WTC11 (cell line): ENCODE data around the gene PAPLN. TPM values are rescaled to one million over a fixed set of nuclear protein-coding genes. Genes with fewer than 3 reads are reported as not detected.

Source experiments
- ATAC-seq: fragments of 200-7000 bp; cut with Tn5 transposase; 2 replicates; pipeline ENCODE4 v1.10.0; 2021; ENCODE audit warnings: mild to moderate bottlenecking, moderate library complexity
- CTCF ChIA-PET: fragments of 300-600 bp; sonication (Branson Sonifier 250); formaldehyde crosslinking; loops from one replicate; lab custom pipeline; 2021; ENCODE audit warnings: antibody characterized with exemption; lab: Charles Lee
- POLR2A ChIA-PET: fragments of 350-600 bp; sonication (Branson Sonifier 250); formaldehyde crosslinking; loops from one replicate; lab custom pipeline; 2021; ENCODE audit warnings: antibody characterized with exemption; lab: Charles Lee
- DNase-seq: peaks from one replicate; pipeline ENCODE4 v3.0.0; 2021; ENCODE audit warnings: low spot score
- H3K27ac Mint-ChIP-seq: 2 replicates; pipeline ENCODE4 v1.8.0; 2021; ENCODE audit warnings: mixed read lengths
- H3K27me3 Mint-ChIP-seq: 2 replicates; pipeline ENCODE4 v1.8.0; 2021; ENCODE audit warnings: low read depth, mild to moderate bottlenecking, moderate library complexity, mixed read lengths
- H3K36me3 Mint-ChIP-seq: 2 replicates; pipeline ENCODE4 v1.8.0; 2021; ENCODE audit warnings: mixed read lengths
- H3K4me1 Mint-ChIP-seq: 2 replicates; pipeline ENCODE4 v1.8.0; 2022; ENCODE audit warnings: mixed read lengths
- H3K4me3 Mint-ChIP-seq: 2 replicates; pipeline ENCODE4 v1.8.0; 2021; ENCODE audit warnings: mild to moderate bottlenecking, moderate library complexity, mixed read lengths
- H3K9me3 Mint-ChIP-seq: 2 replicates; pipeline ENCODE4 v1.8.0; 2021; ENCODE audit warnings: mixed read lengths
- ATF2 ChIP-seq: sonication (generic); formaldehyde crosslinking; IDR thresholded peaks from 2 replicates; pipeline ENCODE4 v1.8.1; 2022; ENCODE audit warnings: low read depth, missing genetic modification reagents, borderline replicate concordance
- ATF3 ChIP-seq: sonication (generic); formaldehyde crosslinking; conservative IDR thresholded peaks from 2 replicates; pipeline ENCODE4 v1.8.1; 2022; ENCODE audit warnings: mild to moderate bottlenecking, missing genetic modification reagents
- CBFB ChIP-seq: sonication (generic); formaldehyde crosslinking; IDR thresholded peaks from 2 replicates; pipeline ENCODE4 v1.8.1; 2022; ENCODE audit warnings: mild to moderate bottlenecking, low read depth, missing genetic modification reagents
- ESRRA ChIP-seq: sonication (generic); formaldehyde crosslinking; IDR thresholded peaks from 2 replicates; pipeline ENCODE4 v1.8.1; 2022; ENCODE audit warnings: mild to moderate bottlenecking, missing genetic modification reagents, borderline replicate concordance
- GABPB1 ChIP-seq: sonication (generic); formaldehyde crosslinking; IDR thresholded peaks from 2 replicates; pipeline ENCODE4 v1.8.1; 2023; ENCODE audit warnings: mild to moderate bottlenecking, missing genetic modification reagents
- GRHL2 ChIP-seq: fragments of 250-450 bp; sonication (Bioruptor Pico); IDR thresholded peaks from 2 replicates; pipeline ENCODE4 v1.8.0; 2022; ENCODE audit warnings: mild to moderate bottlenecking, moderate library complexity; ENCODE audit not compliant: insufficient replicate concordance, severe bottlenecking
- GTF2I ChIP-seq: fragments of 250-450 bp; sonication (Bioruptor Pico); conservative IDR thresholded peaks from 2 replicates; pipeline ENCODE4 v1.4.0; 2021; ENCODE audit warnings: mild to moderate bottlenecking
- HMGA2 ChIP-seq: fragments of 250-450 bp; sonication (Bioruptor Pico); IDR thresholded peaks from 2 replicates; pipeline ENCODE4 v1.4.0; 2021; ENCODE audit warnings: mild to moderate bottlenecking, moderate library complexity
- KAT7 ChIP-seq: sonication (generic); formaldehyde crosslinking; IDR thresholded peaks from 2 replicates; pipeline ENCODE4 v1.8.1; 2023; ENCODE audit warnings: missing genetic modification reagents, mild to moderate bottlenecking, borderline replicate concordance
- MXD4 ChIP-seq: fragments of 250-450 bp; sonication (Bioruptor Pico); IDR thresholded peaks from 2 replicates; pipeline ENCODE4 v1.8.0; 2021; ENCODE audit warnings: mild to moderate bottlenecking, moderate library complexity, borderline replicate concordance
- OVOL2 ChIP-seq: fragments of 250-450 bp; sonication (Bioruptor Pico); IDR thresholded peaks from 2 replicates; pipeline ENCODE4 v1.9.0; 2021; ENCODE audit warnings: mild to moderate bottlenecking, borderline replicate concordance
- PREB ChIP-seq: sonication (generic); formaldehyde crosslinking; IDR thresholded peaks from 2 replicates; pipeline ENCODE4 v1.8.1; 2022; ENCODE audit warnings: mild to moderate bottlenecking, missing genetic modification reagents, moderate library complexity, borderline replicate concordance
- SMAD3 ChIP-seq: sonication (generic); formaldehyde crosslinking; IDR thresholded peaks from 2 replicates; pipeline ENCODE4 v1.8.0; 2022; ENCODE audit warnings: missing genetic modification reagents, mild to moderate bottlenecking, borderline replicate concordance
- TP53 ChIP-seq: sonication (generic); formaldehyde crosslinking; IDR thresholded peaks from 2 replicates; pipeline ENCODE4 v1.8.1; 2023; ENCODE audit warnings: mild to moderate bottlenecking, missing genetic modification reagents
- USF1 ChIP-seq: sonication (generic); formaldehyde crosslinking; IDR thresholded peaks from 2 replicates; pipeline ENCODE4 v1.8.0; 2022; ENCODE audit warnings: mild to moderate bottlenecking, missing genetic modification reagents
- ZBTB21 ChIP-seq: sonication (generic); formaldehyde crosslinking; IDR thresholded peaks from 2 replicates; pipeline ENCODE4 v1.8.1; 2023; ENCODE audit warnings: mild to moderate bottlenecking, missing genetic modification reagents, borderline replicate concordance
- ZNF121 ChIP-seq: sonication (generic); formaldehyde crosslinking; IDR thresholded peaks from 2 replicates; pipeline ENCODE4 v1.8.0; 2023; ENCODE audit warnings: missing genetic modification reagents
- ZNF138 ChIP-seq: sonication (generic); formaldehyde crosslinking; conservative IDR thresholded peaks from 2 replicates; pipeline ENCODE4 v1.8.1; 2022; ENCODE audit warnings: mild to moderate bottlenecking, moderate library complexity, missing genetic modification reagents
- ZNF219 ChIP-seq: sonication (generic); formaldehyde crosslinking; IDR thresholded peaks from 2 replicates; pipeline ENCODE4 v1.8.0; 2023; ENCODE audit warnings: missing genetic modification reagents, mild to moderate bottlenecking, borderline replicate concordance
- ZNF232 ChIP-seq: sonication (generic); formaldehyde crosslinking; IDR thresholded peaks from 2 replicates; pipeline ENCODE4 v1.8.0; 2022; ENCODE audit warnings: mild to moderate bottlenecking, missing genetic modification reagents
- ZNF317 ChIP-seq: sonication (generic); formaldehyde crosslinking; IDR thresholded peaks from 2 replicates; pipeline ENCODE4 v1.8.1; 2023; ENCODE audit warnings: low read depth, mild to moderate bottlenecking, moderate library complexity, missing genetic modification reagents, borderline replicate concordance
- total RNA-seq: library from RNA; stranded (reverse); gene quantifications from 3 replicates; pipeline ENCODE4 v1.2.3, GENCODE V29; 2021
- TF ChIP-seq, protein P1 (sequence below): sonication (generic); formaldehyde crosslinking; IDR thresholded peaks from 2 replicates; pipeline ENCODE4 v1.8.0; 2023; ENCODE audit warnings: missing genetic modification reagents, mild to moderate bottlenecking, borderline replicate concordance
- TF ChIP-seq, protein P2 (sequence below): sonication (generic); formaldehyde crosslinking; IDR thresholded peaks from 2 replicates; pipeline ENCODE4 v1.8.1; 2023; ENCODE audit warnings: mild to moderate bottlenecking, missing genetic modification reagents
- TF ChIP-seq, protein P3 (sequence below): sonication (generic); formaldehyde crosslinking; IDR thresholded peaks from 2 replicates; pipeline ENCODE4 v1.8.1; 2022; ENCODE audit warnings: missing genetic modification reagents, borderline replicate concordance

The PAPLN gene
- total RNA-seq, 1 experiment from 2014 or later = 9.3 TPM

DNA sequence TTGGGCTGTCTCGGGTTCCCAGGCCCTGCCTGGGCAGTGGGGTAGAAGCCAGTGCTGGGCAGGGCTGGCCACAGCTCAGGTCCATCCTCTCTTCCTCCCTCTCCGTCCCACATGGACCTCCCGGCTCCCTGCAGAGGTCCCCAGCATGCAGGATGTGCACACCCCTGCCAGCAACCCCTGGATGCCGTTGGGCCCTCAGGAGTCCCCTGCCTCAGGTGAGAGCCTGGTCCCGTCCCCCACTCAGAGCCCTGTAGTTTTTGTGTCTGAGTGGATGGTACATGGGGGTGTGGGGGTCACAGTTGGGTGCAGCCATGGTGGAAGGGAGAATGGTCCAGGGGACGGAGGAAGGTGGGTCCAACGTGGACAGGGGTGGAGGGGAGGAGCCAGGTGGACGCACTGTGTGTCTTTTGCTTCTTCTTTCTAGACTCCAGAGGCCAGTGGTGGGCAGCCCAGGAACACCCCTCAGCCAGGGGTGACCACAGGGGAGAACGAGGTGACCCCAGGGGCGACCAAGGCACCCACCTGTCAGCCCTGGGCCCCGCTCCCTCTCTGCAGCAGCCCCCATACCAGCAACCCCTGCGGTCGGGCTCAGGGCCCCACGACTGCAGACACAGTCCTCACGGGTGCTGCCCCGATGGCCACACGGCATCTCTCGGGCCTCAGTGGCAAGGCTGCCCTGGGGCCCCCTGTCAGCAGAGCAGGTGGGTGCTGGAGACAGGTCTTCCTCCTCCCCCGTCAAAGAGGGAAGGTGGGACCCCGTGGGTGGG, 21.7 kb downstream of the PAPLN start (continued):
- TF ChIP-seq, protein P1, sequence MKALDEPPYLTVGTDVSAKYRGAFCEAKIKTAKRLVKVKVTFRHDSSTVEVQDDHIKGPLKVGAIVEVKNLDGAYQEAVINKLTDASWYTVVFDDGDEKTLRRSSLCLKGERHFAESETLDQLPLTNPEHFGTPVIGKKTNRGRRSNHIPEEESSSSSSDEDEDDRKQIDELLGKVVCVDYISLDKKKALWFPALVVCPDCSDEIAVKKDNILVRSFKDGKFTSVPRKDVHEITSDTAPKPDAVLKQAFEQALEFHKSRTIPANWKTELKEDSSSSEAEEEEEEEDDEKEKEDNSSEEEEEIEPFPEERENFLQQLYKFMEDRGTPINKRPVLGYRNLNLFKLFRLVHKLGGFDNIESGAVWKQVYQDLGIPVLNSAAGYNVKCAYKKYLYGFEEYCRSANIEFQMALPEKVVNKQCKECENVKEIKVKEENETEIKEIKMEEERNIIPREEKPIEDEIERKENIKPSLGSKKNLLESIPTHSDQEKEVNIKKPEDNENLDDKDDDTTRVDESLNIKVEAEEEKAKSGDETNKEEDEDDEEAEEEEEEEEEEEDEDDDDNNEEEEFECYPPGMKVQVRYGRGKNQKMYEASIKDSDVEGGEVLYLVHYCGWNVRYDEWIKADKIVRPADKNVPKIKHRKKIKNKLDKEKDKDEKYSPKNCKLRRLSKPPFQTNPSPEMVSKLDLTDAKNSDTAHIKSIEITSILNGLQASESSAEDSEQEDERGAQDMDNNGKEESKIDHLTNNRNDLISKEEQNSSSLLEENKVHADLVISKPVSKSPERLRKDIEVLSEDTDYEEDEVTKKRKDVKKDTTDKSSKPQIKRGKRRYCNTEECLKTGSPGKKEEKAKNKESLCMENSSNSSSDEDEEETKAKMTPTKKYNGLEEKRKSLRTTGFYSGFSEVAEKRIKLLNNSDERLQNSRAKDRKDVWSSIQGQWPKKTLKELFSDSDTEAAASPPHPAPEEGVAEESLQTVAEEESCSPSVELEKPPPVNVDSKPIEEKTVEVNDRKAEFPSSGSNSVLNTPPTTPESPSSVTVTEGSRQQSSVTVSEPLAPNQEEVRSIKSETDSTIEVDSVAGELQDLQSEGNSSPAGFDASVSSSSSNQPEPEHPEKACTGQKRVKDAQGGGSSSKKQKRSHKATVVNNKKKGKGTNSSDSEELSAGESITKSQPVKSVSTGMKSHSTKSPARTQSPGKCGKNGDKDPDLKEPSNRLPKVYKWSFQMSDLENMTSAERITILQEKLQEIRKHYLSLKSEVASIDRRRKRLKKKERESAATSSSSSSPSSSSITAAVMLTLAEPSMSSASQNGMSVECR (CRISPR knock-in tag) = no peak
- TF ChIP-seq ZNF219 (CRISPR knock-in tag) (no peak), ZNF232 (CRISPR knock-in tag) (no peak), GRHL2 (CRISPR knock-in tag) (no peak), ZNF138 (CRISPR knock-in tag) (no peak), HMGA2 (no peak), TP53 (CRISPR knock-in tag) (no peak), OVOL2 (no peak), MXD4 (CRISPR knock-in tag) (no peak), USF1 (CRISPR knock-in tag) (no peak), GTF2I (CRISPR knock-in tag) (no peak)

- ATAC-seq = no peak; the same call in 1 of the 2 replicates
- TF ChIP-seq ATF2 (no peak), CBFB (CRISPR knock-in tag) (no peak), ZNF317 (CRISPR knock-in tag) (no peak), ESRRA (CRISPR knock-in tag) (no peak), PREB (CRISPR knock-in tag) (no peak), GABPB1 (CRISPR knock-in tag) (no peak), SMAD3 (no peak), ATF3 (no peak), ZNF121 (CRISPR knock-in tag) (no peak), GRHL2 (CRISPR knock-in tag) (no peak), ZBTB21 (CRISPR knock-in tag) (no peak), KAT7 (CRISPR knock-in tag) (no peak)
- TF ChIP-seq, protein P2, sequence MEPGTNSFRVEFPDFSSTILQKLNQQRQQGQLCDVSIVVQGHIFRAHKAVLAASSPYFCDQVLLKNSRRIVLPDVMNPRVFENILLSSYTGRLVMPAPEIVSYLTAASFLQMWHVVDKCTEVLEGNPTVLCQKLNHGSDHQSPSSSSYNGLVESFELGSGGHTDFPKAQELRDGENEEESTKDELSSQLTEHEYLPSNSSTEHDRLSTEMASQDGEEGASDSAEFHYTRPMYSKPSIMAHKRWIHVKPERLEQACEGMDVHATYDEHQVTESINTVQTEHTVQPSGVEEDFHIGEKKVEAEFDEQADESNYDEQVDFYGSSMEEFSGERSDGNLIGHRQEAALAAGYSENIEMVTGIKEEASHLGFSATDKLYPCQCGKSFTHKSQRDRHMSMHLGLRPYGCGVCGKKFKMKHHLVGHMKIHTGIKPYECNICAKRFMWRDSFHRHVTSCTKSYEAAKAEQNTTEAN (CRISPR knock-in tag) = no peak
- TF ChIP-seq, protein P3, sequence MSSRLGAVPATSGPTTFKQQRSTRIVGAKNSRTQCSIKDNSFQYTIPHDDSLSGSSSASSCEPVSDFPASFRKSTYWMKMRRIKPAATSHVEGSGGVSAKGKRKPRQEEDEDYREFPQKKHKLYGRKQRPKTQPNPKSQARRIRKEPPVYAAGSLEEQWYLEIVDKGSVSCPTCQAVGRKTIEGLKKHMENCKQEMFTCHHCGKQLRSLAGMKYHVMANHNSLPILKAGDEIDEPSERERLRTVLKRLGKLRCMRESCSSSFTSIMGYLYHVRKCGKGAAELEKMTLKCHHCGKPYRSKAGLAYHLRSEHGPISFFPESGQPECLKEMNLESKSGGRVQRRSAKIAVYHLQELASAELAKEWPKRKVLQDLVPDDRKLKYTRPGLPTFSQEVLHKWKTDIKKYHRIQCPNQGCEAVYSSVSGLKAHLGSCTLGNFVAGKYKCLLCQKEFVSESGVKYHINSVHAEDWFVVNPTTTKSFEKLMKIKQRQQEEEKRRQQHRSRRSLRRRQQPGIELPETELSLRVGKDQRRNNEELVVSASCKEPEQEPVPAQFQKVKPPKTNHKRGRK = no peak
Observed at GRCh38 chr14:73259837-73260236, 22.5 kb downstream of the PAPLN start.

More at GRCh38 chr14:73259837-73260236, 22.5 kb downstream of the PAPLN start:
- Mint-ChIP-seq H3K4me3 (no peak overlapping the region), H3K36me3 (no peaks in the 10 kb centered on the region), H3K9me3 (no peaks in the 10 kb centered on the region), H3K27me3 (no peaks in the 10 kb centered on the region), H3K4me1 (no peaks in the 10 kb centered on the region; the same call in 1 of the 2 replicates), H3K27ac (no peak overlapping the region)
- ChIA-PET POLR2A (no interaction called here), CTCF (no interaction called here)
- DNase-seq = no peak
